Measurements from ENCODE around the gene EIF4EBP3.
"Not testable (repeated sequence)": the region's sequence is repeated elsewhere in the genome, so short reads cannot be mapped to it uniquely, and the experiment has no call there.

EIF4EBP3 gene

DNA sequence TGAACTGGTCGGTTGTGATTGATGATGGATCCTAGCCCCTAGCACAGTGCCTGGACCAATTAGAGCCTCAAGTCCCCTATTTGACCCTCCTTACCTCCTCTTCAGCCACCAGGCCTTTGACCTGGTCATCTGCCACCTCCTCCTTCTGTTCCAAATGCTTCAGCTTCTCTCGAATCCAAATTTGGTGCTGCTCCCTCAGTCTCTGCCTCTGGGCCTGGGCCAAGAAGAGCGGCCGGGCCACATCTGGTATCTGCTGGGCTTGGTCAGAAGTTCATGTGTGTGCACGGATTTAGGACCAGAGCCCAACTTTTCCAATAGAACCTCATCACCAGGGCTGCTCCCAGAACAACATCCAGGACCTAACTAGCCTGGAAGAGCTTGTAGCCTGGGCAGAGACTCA is 23.6 kb downstream of the EIF4EBP3 start:
- DNase-seq (ENCODE audit: low read depth) = no peak
- TF ChIP-seq, protein P1, sequence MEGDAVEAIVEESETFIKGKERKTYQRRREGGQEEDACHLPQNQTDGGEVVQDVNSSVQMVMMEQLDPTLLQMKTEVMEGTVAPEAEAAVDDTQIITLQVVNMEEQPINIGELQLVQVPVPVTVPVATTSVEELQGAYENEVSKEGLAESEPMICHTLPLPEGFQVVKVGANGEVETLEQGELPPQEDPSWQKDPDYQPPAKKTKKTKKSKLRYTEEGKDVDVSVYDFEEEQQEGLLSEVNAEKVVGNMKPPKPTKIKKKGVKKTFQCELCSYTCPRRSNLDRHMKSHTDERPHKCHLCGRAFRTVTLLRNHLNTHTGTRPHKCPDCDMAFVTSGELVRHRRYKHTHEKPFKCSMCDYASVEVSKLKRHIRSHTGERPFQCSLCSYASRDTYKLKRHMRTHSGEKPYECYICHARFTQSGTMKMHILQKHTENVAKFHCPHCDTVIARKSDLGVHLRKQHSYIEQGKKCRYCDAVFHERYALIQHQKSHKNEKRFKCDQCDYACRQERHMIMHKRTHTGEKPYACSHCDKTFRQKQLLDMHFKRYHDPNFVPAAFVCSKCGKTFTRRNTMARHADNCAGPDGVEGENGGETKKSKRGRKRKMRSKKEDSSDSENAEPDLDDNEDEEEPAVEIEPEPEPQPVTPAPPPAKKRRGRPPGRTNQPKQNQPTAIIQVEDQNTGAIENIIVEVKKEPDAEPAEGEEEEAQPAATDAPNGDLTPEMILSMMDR (IDR thresholded peaks at IDR 0.05; ENCODE audit: low read depth, low read length) = no peak
- TF ChIP-seq, protein P2, sequence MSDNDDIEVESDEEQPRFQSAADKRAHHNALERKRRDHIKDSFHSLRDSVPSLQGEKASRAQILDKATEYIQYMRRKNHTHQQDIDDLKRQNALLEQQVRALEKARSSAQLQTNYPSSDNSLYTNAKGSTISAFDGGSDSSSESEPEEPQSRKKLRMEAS (IDR thresholded peaks at IDR 0.05; ENCODE audit: low read depth, low read length) = no peak
- TF ChIP-seq MYC (IDR thresholded peaks at IDR 0.05; ENCODE audit: low read depth, low read length) (no peak), POLR2A (IDR thresholded peaks at IDR 0.05; ENCODE audit: extremely low read depth, insufficient read length) (no peak)
- H3K4me3 ChIP-seq (ENCODE audit: low read depth, low read length) = no peak overlapping the region

DNA sequence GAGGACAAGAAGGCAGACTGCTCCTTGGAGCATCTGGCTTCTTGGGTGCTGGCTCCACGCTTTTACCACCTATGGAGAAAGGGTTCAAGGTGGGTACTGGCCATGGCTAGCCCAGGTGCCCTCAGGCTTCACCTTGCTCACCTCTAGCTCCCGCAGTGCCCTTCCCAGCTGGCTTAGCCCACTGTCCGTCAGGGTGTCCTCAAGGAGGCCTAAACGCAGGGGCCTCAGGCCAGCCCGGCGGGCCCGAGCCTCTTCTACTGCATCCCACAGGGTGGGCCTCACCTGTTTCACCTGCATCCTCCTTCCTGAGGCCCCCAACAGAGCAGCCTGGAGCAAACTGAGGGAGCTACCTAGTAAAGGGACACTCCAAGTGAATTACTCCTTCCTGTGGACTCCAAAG is 26.2 kb downstream of the EIF4EBP3 start:
- DNase-seq (ENCODE audit: low read depth) = no peak
- TF ChIP-seq MYC (IDR thresholded peaks at IDR 0.05; ENCODE audit: low read depth, low read length) (no peak), POLR2A (IDR thresholded peaks at IDR 0.05; ENCODE audit: extremely low read depth, insufficient read length) (no peak)
- TF ChIP-seq, protein P1 (IDR thresholded peaks at IDR 0.05; ENCODE audit: low read depth, low read length) = no peak
- TF ChIP-seq, protein P2 (IDR thresholded peaks at IDR 0.05; ENCODE audit: low read depth, low read length) = no peak

DNA sequence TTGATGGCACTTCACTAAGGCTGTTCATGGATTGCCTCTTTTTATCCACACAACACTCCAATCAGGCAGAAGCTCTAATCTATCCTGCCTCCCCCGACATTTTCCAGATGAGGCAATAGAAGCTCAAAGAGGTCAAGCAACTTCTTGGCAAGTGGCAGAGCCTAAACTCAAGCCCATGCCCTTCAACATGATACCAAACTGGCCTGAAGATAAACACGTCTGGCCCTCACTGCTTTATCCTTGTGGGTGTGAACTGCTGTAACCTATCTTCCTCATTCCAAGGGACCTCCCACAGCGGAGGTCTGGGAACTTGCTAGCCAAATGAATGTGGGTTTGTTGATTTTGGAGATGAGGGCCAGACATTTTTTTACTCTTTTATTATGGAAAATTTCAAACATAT is 26.7 kb downstream of the EIF4EBP3 start:
- TF ChIP-seq POLR2A (IDR thresholded peaks at IDR 0.05; ENCODE audit: extremely low read depth, insufficient read length) (no peak), MYC (IDR thresholded peaks at IDR 0.05; ENCODE audit: low read depth, low read length) (no peak)
- TF ChIP-seq, protein P1 (IDR thresholded peaks at IDR 0.05; ENCODE audit: low read depth, low read length) = no peak
- TF ChIP-seq, protein P2 (IDR thresholded peaks at IDR 0.05; ENCODE audit: low read depth, low read length) = no peak
- DNase-seq (ENCODE audit: low read depth) = no peak
- no peak overlapping the region for H3K4me3 ChIP-seq (ENCODE audit: low read depth, low read length)

More for the DNA sequence above, 26.2 kb downstream of the EIF4EBP3 start:
- no peak overlapping the region for H3K4me3 ChIP-seq (ENCODE audit: low read depth, low read length)

DNA sequence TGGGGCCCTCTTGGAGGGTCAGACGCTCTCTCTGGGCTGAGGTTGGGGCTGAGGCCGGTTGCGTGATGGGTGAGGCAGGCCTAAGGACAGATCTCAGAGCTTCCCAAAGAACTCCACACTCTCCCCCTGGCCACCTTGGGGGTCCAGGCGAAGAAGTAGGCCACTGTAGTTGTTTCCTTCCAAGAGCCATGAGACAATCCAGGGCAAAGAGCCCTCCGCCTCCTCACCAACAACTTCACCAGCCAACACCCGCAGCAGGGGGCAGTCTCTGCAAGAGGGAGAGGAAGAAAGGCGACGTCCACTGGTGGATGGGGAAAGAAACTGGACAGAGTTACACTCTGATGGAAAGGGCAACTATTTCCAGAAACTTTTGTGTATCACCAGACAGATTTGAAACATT is 27.8 kb downstream of the EIF4EBP3 start:
- TF ChIP-seq POLR2A (IDR thresholded peaks at IDR 0.05; ENCODE audit: extremely low read depth, insufficient read length) (no peak), MYC (IDR thresholded peaks at IDR 0.05; ENCODE audit: low read depth, low read length) (no peak)
- TF ChIP-seq, protein P1 (IDR thresholded peaks at IDR 0.05; ENCODE audit: low read depth, low read length) = peak; percentile 47
- peak; percentile 63 for DNase-seq (ENCODE audit: low read depth)
- H3K4me3 ChIP-seq (ENCODE audit: low read depth, low read length) = no peak overlapping the region

DNA sequence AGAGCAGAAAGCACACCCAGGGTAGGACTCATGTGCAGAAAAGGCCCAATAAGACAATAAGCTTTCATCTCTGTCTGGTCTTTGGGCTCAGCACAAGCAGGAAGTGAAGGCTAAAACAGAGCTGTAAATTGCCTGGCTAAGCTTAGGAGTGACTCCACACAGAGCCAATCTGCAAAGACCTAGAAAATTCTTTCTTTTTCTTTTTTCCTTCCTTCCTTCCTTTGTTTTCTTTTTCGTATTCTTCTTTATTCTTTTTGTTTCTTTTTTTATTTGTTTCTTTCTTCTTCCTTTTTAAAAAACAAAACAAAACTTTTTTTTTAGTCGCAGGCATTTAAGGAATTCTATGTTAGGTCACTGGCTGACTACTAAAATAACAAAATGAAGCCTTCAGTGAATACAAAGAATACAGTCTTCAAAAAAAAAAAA is 29.3 kb downstream of the EIF4EBP3 start:
- TF ChIP-seq, protein P1 (IDR thresholded peaks at IDR 0.05; ENCODE audit: low read depth, low read length) = no peak
- TF ChIP-seq POLR2A (IDR thresholded peaks at IDR 0.05; ENCODE audit: extremely low read depth, insufficient read length) = no peak
- TF ChIP-seq MYC (IDR thresholded peaks at IDR 0.05; ENCODE audit: low read depth, low read length) = no peak
- TF ChIP-seq, protein P2 (IDR thresholded peaks at IDR 0.05; ENCODE audit: low read depth, low read length) = no peak
- no peak for DNase-seq (ENCODE audit: low read depth)
- H3K4me3 ChIP-seq (ENCODE audit: low read depth, low read length) = no peak overlapping the region

DNA sequence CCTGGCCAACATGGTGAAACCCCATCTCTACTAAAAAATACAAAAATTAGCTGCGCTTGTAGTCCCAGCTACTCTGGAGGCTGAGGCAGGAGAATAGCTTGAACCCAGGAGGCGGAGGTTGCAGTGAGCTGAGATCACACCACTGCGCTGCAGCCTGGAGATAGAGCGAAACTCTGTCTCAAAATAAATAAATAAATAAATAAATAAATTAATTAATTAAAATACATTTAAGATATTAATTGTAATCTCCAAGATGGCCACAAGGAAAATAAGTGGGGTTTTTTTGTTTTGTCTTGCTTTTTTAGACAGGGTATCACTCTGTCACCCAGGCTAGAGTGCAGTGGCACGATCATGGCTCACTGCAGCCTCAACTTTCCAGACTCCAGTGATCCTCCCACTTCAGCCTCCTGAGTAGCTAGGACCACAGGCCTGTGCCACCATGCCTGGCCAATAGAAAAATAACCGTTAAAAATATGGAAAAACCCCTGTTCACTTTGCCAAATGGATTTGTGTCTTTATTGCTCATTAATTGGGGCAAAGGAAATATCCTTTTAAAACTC is 31.8 kb downstream of the EIF4EBP3 start:
- not testable (repeated sequence) for DNase-seq (ENCODE audit: low read depth); H3K4me3 ChIP-seq (ENCODE audit: low read depth, low read length)
